Coronary artery (tissue), 2 donors: ENCODE measurements around the gene RRP12.
"Not testable (repeated sequence)": the region's sequence is repeated elsewhere in the genome, so short reads cannot be mapped to it uniquely, and the experiment has no call there.

ENCODE experiments used
- DNase-seq: peaks from one replicate; pipeline ENCODE4 v3.0.0-alpha.2; 2017; ENCODE audit warnings: low spot score
- H3K27ac ChIP-seq, 2 donors: fragments of 200-600 bp; sonication (generic); one replicate each; pipeline ENCODE4 v1.5.1; 2016 to 2019
- H3K4me3 ChIP-seq: fragments of 200-600 bp; sonication (generic); 2 replicates; pipeline ENCODE4 v1.5.1; 2016; ENCODE audit warnings: mild to moderate bottlenecking, moderate library complexity
- CTCF ChIP-seq: fragments of 200-600 bp; sonication (generic); IDR thresholded peaks from one replicate; pipeline ENCODE4 v1.5.1; 2019; ENCODE audit warnings: antibody characterized with exemption

The RRP12 gene

DNA sequence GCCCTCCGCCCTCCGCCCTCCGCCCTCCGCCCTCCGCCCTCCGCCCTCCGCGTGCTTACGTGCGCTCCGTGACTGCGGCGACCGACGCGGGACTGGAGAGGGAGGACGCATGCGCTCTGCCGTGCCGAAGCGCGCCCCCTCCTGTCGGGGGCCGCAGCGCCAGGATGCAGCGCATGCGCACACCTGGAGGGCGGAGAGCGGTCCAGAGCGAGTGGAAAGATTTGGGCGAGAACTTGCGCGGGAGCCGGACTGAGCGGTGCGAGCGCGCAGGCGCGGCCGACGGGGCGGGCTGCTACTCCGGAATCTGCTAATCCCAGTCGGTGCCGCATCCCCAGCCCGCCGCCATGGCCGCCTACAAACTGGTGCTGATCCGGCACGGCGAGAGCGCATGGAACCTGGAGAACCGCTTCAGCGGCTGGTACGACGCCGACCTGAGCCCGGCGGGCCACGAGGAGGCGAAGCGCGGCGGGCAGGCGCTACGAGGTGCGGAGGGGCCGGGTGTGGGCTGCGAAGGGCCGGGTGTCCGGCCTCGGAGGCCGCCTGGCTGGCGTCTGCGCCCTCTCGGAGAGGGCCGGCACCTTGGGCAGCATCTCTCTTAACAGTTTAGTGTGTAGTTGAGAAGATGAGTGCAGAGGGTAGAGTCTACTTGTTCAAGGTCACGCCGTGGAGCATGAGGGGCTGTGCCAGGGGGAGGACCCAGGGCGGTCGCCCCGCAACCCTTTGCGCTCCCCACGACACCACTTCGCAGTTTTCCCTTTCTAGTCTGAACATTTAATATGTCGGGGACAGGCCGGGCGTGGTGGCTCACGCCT, 25.0 kb upstream of the RRP12 start, which contains the start of gene PGAM1:
PGAM1 (plus strand) TSS at position 228 of the 812 bp plus-strand sequence; CDS start at position 345, 117 bp downstream.
- TF ChIP-seq CTCF = peak; percentile 24
- peak within 1 kb of the TSS; percentile 70 to 93 for H3K27ac ChIP-seq
- peak within 1 kb of the TSS; percentile 97 for H3K4me3 ChIP-seq
- peak; percentile 97 for DNase-seq

- not testable (repeated sequence) for DNase-seq, H3K4me3 ChIP-seq, H3K27ac ChIP-seq
Measured at GRCh38 chr10:97423757-97424098, 22.6 kb upstream of the RRP12 start.

DNA sequence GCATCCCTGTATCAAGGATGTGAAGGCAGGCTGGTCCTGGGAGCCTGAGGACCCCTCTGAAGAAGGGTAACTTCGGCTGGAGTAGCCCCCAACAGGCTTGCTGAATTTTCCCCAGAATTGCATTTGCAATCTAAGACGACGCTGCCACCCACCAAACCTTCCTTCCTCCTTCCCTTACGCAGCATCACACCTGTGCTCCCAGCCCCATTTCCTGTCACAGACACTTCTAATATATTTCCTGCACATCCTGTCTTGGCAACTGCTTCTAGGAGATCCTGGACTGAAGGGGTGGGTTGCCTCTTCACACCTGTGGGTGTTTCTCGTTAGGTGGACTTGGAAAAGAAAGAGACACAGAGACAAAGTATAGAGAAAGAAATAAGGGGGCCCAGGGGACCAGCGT, 15.4 kb upstream of the RRP12 start:
- TF ChIP-seq CTCF = no peak
- no peak overlapping the region for H3K4me3 ChIP-seq
- H3K27ac ChIP-seq = no peak overlapping the region
- DNase-seq = no peak

GRCh38 chr10:97412891-97413304, 11.8 kb upstream of the RRP12 start:
- no peak for DNase-seq
- no peak overlapping the region for H3K27ac ChIP-seq
- H3K4me3 ChIP-seq = no peak overlapping the region
- TF ChIP-seq CTCF = no peak

DNA sequence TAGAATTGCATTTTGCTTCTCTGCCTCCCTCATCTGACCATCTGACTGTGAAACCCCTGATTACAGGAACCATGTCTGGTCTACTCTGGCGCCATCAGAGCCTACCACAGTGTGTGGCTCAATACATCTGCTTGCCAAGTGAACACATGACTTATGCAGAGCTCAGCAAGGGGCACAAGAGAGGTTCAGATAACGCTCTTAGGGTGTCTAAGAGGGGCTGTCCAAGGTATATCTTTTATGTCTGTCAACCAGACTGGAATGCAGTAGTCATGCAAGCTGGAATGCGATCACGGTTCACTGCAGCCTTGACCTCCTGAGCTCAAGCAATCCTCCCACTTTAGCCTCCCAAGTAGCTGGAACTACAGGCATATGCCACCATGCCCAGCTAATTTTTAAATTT, 10.3 kb upstream of the RRP12 start:
- no peak overlapping the region for H3K4me3 ChIP-seq
- H3K27ac ChIP-seq = no peak overlapping the region
- no peak for TF ChIP-seq CTCF
- no peak for DNase-seq

GRCh38 chr10:97408496-97408992, 7.4 kb upstream of the RRP12 start:
- peak overlapping the region in 1 of 2 donors; percentile 7 for H3K27ac ChIP-seq
- H3K4me3 ChIP-seq = no peak overlapping the region
- no peak for TF ChIP-seq CTCF
- no peak for DNase-seq

- Histone ChIP-seq H3K27ac (no peak overlapping the region), H3K4me3 (no peak overlapping the region)
- no peak for TF ChIP-seq CTCF
- no peak for DNase-seq
Measured at GRCh38 chr10:97407952-97408248, 6.8 kb upstream of the RRP12 start.
